ENCODE data around the gene ANKZF1. TPM values are rescaled to one million over a fixed set of nuclear protein-coding genes. Genes with fewer than 3 reads are reported as not detected.

ANKZF1 gene
- total RNA-seq, 1 donor from 2014 or later: 65.9 TPM

DNA sequence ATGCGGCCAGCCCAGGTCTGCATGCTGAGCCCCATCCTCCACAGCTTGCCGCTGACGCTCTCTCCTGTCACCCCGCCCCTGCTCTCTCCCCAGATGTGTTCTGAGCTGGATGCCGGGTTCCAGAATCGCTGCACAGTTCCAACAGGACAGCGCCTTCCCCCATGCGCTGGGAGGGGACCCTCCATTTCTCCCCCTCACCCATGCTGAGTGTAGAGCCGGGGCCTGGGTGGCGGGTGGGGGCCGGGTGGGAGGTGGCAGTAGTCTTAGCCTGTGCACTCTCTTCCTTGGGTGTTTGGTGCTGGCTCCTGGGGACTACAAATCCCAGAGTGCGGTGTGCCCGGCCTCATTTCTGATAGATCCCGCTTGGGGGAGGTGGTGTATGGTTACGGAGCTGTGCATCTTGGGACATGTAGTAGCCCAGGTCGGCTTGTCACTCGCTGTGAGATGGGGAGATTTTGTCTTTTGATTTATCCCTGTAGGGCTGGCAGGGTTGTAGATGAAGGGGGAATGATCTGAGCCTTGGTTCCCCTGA is 56.4 kb downstream of the ANKZF1 start:
- DNase-seq (ENCODE audit: low spot score): peak; percentile 84
- Histone ChIP-seq H3K4me3 (no peak overlapping the region), H3K27ac (no peak overlapping the region), H3K27me3 (no peaks in the 10 kb centered on the region), H3K4me1 (peaks cover 5% of the 10 kb centered on the region), H3K79me2 (ENCODE audit: low read depth) (no peaks in the 10 kb centered on the region), H3K9ac (no peak overlapping the region), H3F3A (ENCODE audit: low read depth) (no peaks in the 10 kb centered on the region), H2AFZ (replicated peaks) (no peak overlapping the region), H4K20me1 (ENCODE audit: low read depth) (no peaks in the 10 kb centered on the region), H3K36me3 (no peaks in the 10 kb centered on the region), H3K4me2 (no peak overlapping the region), H3K9me3 (ENCODE audit: low read depth) (no peaks in the 10 kb centered on the region)
- Mint-ChIP-seq H3K4me1 (peaks cover 11% of the 10 kb centered on the region), H3K9me3 (no peaks in the 10 kb centered on the region), H3K27ac (peak overlapping the region; percentile 18), H3K4me3 (peak overlapping the region; percentile 22), H3K36me3 (peaks cover 7% of the 10 kb centered on the region), H3K27me3 (ENCODE audit: insufficient read depth, low read depth) (peaks cover 9% of the 10 kb centered on the region)
- no peak for TF ChIP-seq EZH2phosphoT487 (IDR thresholded peaks at IDR 0.05)
- TF ChIP-seq, protein P1, sequence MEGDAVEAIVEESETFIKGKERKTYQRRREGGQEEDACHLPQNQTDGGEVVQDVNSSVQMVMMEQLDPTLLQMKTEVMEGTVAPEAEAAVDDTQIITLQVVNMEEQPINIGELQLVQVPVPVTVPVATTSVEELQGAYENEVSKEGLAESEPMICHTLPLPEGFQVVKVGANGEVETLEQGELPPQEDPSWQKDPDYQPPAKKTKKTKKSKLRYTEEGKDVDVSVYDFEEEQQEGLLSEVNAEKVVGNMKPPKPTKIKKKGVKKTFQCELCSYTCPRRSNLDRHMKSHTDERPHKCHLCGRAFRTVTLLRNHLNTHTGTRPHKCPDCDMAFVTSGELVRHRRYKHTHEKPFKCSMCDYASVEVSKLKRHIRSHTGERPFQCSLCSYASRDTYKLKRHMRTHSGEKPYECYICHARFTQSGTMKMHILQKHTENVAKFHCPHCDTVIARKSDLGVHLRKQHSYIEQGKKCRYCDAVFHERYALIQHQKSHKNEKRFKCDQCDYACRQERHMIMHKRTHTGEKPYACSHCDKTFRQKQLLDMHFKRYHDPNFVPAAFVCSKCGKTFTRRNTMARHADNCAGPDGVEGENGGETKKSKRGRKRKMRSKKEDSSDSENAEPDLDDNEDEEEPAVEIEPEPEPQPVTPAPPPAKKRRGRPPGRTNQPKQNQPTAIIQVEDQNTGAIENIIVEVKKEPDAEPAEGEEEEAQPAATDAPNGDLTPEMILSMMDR (IDR thresholded peaks at IDR 0.05): no peak
- TF ChIP-seq EZH2 (IDR thresholded peaks at IDR 0.05): no peak

Other genes with a start within 250 kb of the ANKZF1 start
- gene FEV, start 244.6 kb upstream of the ANKZF1 start, total RNA-seq (ENCODE audit: low replicate concordance): not detected in 2 replicates
- gene CRYBA2, start 236.4 kb upstream of the ANKZF1 start, total RNA-seq (ENCODE audit: low replicate concordance): not detected in 2 replicates
- 0.22 and 0.80 TPM in 2 replicates for gene CFAP65, start 188.3 kb upstream of the ANKZF1 start, total RNA-seq (ENCODE audit: low replicate concordance)
- 0.06 TPM in 1 of 2 replicates, not detected in the other for gene IHH, start 168.9 kb upstream of the ANKZF1 start, total RNA-seq (ENCODE audit: low replicate concordance)
- gene NHEJ1, start 69.0 kb upstream of the ANKZF1 start, total RNA-seq (ENCODE audit: low replicate concordance): 23.9 and 25.5 TPM in 2 replicates
- gene SLC23A3, start 59.8 kb upstream of the ANKZF1 start, total RNA-seq (ENCODE audit: low replicate concordance): 0.06 and 1.4 TPM in 2 replicates
- 15.8 and 21.8 TPM in 2 replicates for gene CNPPD1, start 52.9 kb upstream of the ANKZF1 start, total RNA-seq (ENCODE audit: low replicate concordance)
- 32.9 and 53.5 TPM in 2 replicates for gene RETREG2, start 51.5 kb upstream of the ANKZF1 start, total RNA-seq (ENCODE audit: low replicate concordance)
- 13.6 and 23.8 TPM in 2 replicates for gene ZFAND2B, start 23.0 kb upstream of the ANKZF1 start, total RNA-seq (ENCODE audit: low replicate concordance)
- 14.0 and 14.3 TPM in 2 replicates for gene ABCB6, start 10.8 kb upstream of the ANKZF1 start, total RNA-seq (ENCODE audit: low replicate concordance)
- 32.7 and 40.3 TPM in 2 replicates for gene ATG9A, start 170 bp upstream of the ANKZF1 start, total RNA-seq (ENCODE audit: low replicate concordance)
- 7.2 and 14.7 TPM in 2 replicates for gene GLB1L, start 15.6 kb downstream of the ANKZF1 start, total RNA-seq (ENCODE audit: low replicate concordance)
- 19.9 and 26.8 TPM in 2 replicates for gene STK16, start 15.7 kb downstream of the ANKZF1 start, total RNA-seq (ENCODE audit: low replicate concordance)
- not detected in 2 replicates for gene TUBA4B, start 23.4 kb downstream of the ANKZF1 start, total RNA-seq (ENCODE audit: low replicate concordance)
- 0.56 TPM in 1 of 2 replicates, not detected in the other for gene TUBA4A, start 24.1 kb downstream of the ANKZF1 start, total RNA-seq (ENCODE audit: low replicate concordance)
- 35.0 and 37.0 TPM in 2 replicates for gene DNAJB2, start 49.6 kb downstream of the ANKZF1 start, total RNA-seq (ENCODE audit: low replicate concordance)
- 0.60 and 4.2 TPM in 2 replicates for gene PTPRN, start 79.6 kb downstream of the ANKZF1 start, total RNA-seq (ENCODE audit: low replicate concordance)
- gene RESP18, start 102.9 kb downstream of the ANKZF1 start, total RNA-seq (ENCODE audit: low replicate concordance): not detected in 2 replicates
- gene DNPEP, start 158.1 kb downstream of the ANKZF1 start, total RNA-seq (ENCODE audit: low replicate concordance): 36.6 and 120 TPM in 2 replicates
- gene DES, start 188.6 kb downstream of the ANKZF1 start, total RNA-seq (ENCODE audit: low replicate concordance): 0.31 TPM in 1 of 2 replicates, not detected in the other
- gene SPEG, start 205.0 kb downstream of the ANKZF1 start, total RNA-seq (ENCODE audit: low replicate concordance): 5.6 and 18.4 TPM in 2 replicates